GM21528 (cell line): ENCODE results near the gene CLN6.
"Not testable (repeated sequence)": the region's sequence is repeated elsewhere in the genome, so short reads cannot be mapped to it uniquely, and the experiment has no call there.

Source experiments
- ATAC-seq: cut with Tn5 transposase; IDR thresholded peaks from one replicate; pipeline ENCODE4 v1.9.1; 2021; ENCODE audit warnings: mild to moderate bottlenecking, moderate library complexity; ENCODE audit not compliant: unreplicated experiment, low FRiP score

Gene CLN6

DNA sequence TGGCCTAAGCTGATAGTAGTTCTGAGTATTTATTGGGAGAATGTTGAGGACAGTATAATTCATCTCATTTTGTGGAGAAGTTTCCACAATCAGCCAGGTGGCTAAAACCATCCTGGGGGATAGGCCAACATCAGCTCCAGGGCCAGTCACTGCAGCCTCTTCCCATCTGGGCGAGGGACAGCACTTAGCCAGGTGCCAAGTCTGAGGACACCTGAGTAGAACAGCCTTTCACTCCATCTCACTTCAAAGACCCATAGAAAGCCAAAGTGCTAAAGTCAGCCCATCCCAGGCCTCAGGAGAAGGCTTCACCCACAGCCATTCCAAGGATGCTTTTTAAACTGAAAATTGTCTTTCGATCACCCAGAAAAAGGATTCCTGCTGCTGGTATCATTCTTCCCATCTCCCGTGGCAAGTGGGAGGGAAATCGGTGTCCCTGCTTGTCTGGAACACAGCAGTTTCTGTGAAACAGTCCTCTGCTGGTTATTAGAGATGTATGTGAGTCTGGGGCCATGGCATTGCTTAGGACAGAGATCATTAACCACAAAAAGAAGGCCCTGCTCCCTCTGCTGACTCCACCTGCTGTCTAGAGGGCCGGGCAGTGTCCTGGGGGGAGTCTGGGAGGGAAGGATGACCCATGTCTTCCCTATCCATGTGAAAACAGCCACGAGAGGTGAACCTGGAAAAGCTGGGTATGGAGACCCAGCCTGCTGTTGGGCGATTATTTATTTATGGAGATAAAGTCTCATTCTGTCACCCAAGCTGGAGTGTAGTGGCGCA lies 34.0 kb downstream of the CLN6 start:
- ATAC-seq: no peak

DNA sequence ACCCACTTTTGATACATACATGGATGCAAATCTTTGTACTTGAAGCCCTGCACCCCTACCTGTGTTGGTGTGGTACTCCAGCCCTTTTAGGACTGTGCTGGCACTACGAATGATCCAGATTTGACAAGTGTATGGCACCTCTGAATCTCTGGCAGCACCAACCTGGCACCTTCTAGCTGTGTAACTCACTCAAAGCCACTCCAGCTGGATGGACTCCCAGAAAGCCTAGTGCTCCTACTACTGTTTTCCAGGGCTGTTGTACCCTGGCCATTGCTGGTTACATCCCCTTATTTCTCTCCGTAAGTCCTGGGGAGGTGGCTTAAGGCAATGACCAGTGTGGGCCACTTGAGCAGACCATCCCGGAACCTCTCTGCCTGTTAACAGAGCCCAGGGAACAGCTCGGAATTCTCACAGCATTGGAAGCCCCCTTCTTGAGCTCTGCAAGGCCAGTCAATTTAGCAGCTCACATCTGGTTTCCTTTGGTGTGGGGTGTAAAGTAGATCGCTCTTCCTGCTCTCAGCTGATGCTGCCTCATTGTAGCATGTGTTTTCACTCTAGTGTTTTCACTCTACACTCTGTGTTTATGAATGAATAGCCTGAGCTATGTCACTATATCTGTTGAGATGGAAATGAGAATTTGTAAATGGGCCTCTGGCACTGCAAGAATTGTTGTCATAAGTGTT lies 36.6 kb downstream of the CLN6 start:
- no peak for ATAC-seq

DNA sequence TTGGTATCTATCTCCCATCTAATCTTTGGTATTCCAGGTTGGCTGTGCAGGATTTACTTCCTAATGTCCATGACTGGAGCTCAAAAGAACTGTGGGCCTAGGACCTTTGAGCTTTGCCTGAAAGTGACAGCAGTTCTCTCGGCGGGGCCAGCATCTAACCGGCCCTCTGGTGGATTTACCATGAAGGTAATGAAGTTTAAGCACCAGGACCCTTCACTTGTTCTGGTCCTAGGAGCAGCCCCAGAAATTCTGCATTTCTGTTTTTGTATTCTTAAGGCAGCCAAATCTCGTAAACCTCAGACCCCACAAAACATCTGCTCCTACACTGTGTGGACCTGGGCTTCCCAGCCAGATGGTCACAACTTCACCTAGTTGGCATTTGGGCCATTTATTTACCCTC lies 37.4 kb downstream of the CLN6 start:
- no peak for ATAC-seq

DNA sequence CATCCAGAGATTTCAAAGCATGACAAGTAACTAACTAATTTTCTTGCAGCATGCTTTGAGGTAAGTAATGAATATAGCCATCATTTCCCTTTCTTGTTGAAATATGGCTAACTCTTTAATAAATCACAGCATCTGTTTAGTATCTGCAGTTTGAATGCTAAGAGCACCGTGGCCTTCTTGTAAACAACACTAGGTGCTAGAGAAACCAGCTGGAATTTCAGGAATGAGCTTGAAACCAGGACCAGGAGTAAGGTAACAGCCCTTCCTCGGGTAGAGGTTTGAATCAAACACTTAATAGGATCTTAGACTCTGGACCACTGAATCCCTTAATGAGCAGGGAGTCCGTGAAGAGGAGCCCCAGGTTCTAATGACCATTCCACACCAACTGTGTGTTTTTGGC lies 38.0 kb downstream of the CLN6 start:
- no peak for ATAC-seq

DNA sequence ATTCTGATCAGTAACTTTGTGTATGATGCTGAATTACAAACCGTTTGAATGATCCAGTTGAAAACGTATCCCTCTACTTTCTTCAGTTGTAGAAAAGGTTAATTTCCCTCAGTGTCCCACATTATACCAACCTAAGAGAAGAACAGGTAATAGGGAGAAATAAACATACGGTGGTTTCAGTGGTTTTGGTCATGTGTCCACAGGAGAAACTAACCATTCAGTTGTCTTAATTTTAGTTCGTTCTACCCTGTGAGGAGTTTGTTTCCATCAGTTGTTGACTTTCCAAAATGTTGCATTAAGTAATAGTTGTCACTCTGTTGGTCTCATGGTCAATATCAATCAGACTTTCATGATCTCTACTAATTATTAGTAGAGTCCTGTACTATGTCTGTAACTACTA lies 39.5 kb downstream of the CLN6 start:
- ATAC-seq: no peak

DNA sequence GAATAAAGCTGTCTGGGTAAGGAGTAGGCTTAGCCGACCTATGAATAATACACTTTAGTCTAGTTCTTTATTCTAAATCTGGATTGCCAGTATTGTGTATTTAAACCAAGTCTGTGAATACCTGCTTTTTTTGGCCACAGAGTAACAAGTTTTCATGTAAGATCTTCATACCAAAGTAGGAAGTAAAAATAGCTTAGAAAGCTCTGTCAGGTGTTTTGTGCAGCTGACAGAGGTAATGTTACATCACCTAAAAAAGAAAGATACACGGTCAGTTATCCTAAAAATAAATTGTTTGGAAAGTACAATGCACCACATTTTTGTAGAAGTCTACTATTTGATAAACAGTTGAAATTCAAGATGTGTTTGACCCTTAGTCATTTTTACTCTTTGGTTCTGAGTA lies 40.9 kb downstream of the CLN6 start:
- no peak for ATAC-seq

DNA sequence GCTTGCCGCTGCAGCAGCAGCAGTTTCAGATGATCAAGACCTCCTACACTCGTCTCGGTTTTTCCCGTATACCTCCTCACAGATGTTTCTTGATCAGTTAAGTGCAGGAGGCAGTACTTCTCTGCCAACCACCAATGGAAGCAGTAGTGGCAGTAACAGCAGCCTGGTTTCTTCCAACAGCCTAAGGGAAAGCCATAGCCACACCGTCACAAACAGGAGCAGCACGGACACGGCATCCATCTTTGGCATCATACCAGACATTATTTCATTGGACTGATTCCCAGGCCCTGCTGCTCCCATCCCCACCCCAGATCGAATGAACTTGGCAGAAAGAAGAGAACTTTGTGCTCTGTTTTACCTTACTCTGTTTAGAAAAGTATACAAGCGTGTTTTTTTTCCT lies 42.0 kb downstream of the CLN6 start:
- no peak for ATAC-seq

DNA sequence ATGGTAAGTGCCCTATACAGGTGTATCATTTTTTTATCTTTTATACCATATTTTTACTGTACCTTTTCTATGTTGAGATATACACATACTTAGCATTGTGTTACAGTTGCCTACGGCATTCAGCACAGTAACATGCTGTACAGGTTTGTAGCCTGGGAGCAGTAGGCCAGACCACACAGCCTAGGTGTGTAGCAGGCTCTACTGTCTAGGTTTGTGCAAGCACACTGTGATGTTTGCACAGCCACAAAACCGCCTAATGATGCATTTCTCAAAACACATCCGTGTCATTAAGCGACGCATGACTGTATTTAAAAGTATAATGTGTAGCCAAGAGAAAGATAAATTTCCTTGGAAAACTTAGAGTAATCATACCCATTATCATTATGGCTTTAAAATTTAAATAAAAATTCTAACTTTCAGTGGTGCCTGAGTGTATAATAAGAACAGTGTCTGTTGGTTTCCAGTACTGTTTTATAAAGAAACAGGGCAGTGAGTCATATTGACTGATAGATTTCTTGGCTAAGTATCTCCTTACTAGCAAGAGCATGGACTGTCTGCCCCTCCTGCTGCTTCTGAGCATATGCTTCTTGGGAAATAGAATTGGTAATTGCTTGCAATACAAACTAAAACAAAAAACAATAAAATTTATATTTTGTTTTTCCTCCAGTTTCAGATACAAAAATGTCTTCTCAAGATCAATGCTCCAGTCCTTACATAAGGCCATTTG lies 42.7 kb downstream of the CLN6 start:
- no peak for ATAC-seq

DNA sequence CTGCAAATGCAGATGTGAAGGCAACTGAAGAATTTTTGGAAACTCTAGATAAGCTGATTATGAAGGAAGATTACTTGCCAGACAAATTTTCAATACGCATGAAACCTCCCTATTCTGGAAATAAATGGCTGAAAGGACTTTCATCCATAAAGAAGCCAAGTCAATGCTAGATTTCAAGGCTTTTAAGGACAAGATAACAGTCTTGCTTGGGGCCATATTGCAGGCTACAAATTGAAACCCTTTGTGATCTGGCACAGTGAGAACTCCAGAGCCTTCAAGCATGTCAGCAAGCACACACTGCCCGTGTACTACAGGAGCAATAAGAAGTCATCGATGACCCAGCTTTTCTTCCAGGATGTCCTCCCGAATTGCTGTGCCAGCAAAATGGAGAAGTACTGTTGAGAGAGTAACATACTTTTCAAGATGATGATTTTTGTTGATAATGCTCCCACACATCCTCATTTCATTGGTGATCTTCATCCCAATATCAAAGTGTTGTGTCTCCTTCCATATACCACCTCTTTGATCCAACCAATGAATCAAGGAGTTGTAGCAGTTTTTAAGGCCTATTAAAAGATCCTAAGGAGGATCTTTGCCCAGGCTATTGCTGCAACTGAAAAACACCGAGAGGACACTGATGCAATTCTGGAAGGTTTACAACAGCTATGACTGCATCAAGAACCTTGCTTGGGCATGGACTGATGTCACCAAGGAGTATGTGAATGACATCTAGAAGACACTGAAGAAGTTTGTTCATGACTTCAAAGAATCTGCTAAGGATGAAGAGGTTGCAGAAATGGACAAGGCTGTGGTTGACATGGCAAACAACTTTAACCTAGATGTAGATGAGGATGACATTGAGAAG lies 44.7 kb downstream of the CLN6 start:
- ATAC-seq: no peak

DNA sequence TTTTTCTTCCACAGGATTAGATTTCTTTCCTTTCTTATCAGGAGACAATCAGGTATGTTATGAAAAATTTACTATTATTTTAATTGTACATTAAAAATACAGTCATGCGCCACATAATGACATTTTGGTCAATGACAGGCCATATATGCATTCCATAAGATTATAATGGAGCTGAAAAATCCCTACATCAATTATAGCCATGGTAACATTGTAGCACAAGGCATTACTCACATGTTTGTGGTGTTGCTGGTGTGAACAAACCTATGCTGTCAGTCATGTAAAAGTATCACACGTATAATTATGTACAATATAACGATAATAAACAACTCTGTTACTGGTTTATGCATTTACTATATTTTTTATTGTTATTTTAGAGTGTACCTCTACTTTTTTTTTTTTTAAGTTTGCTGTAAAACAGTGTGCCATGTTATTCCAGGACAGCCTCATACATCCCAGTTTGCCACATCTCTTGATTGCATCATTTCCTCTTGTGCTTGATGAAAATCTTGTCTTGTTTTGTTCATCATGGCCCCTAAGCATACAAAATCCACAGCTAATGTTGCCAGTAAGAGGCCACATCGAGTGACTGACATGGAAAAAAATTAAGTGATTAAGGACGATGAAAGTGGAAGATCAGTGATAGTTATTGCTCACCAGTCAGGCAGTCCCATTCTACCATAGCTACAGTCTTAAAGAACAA lies 45.8 kb downstream of the CLN6 start:
- no peak for ATAC-seq

DNA sequence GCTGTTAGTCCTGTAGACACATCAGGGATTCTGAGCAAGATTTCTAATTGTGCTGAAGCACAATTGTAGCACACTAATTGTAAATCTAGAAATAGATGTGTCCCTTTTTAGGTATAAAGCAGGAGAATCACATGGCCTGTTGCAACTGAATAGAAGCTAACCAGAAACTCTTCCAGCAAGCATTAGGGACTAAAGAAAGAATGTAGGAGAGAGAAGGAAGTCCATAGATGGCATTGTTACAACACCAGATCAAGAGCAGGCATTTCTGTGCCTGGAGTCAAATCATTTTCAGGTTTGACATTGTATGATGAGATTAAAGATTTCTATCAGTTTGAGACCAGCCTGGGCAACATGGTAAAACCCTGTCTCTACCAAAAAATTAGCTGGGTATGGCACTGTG lies 51.8 kb downstream of the CLN6 start:
- no peak for ATAC-seq

DNA sequence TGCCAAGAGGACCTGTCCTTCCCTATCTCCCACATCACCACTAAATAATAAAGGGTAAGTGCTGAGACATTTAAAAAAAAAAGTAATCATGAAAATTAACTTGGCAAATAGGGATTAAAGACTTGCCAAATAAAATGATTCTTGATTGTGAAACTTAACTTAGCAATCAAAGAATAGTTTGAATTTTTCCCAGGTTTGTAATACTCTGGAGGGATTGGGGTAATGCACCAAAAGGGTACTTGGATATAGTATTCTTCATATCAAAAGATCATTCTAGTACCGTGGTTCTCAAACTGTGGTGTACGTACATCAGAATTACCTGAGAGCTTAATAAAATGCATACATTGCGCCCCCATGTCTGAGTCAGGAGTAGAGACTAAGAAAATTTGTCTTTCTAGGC lies 52.9 kb downstream of the CLN6 start:
- ATAC-seq: no peak

DNA sequence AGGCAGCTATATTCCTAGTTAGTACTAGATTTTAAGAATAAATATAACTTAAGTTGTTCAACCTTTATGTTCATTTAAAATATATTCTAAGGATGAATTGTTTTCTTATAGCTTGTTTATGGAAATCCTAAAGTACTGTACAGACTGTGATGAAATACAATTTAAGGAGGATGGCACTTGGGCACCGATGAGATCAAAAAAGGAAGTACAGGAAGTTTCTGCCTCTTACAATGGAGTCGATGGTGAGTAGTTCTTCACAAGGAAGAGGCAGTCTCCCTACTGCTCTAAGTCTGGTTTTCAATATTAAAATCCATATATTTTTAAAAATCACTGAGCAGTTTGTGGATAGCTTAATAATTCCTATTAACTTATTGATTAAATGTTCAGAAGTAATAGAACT lies 54.0 kb downstream of the CLN6 start:
- ATAC-seq: no peak

DNA sequence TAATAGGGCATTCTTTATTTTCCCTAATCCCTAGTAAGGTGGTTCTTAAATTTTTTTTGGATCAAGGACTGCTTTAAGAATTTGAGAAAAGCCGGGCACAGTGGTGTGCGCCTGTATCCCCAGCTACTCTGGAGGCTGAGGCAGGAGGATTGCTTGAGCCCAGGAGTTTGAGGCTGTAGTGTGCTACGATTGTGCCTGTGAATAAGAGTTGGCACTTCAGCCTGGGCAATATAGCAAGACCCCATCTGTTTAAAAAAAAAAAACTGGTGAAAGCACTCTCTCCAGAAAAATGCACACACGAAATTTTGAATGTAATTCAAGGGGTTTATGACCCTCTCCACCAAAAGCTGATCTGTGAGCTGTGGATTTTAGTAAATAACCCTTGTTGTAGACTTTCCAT lies 56.4 kb downstream of the CLN6 start:
- ATAC-seq: no peak

DNA sequence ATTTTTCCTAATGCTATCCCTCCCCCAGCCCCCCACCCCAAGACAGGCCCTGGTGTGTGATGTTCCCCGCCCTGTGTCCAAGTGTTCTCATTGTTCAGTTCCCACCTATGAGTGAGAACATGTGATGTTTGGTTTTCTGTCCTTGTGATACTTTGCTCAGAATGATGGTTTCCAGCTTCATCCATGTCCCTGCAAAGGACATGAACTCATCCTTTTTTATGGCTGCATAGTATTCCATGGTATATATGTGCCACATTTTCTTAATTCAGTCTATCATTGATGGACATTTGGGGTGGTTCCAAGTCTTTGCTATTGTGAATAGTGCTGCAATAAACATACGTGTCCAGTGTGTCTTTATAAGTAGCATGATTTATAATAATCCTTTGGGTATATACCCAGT lies 57.5 kb downstream of the CLN6 start:
- ATAC-seq: not testable (repeated sequence)

DNA sequence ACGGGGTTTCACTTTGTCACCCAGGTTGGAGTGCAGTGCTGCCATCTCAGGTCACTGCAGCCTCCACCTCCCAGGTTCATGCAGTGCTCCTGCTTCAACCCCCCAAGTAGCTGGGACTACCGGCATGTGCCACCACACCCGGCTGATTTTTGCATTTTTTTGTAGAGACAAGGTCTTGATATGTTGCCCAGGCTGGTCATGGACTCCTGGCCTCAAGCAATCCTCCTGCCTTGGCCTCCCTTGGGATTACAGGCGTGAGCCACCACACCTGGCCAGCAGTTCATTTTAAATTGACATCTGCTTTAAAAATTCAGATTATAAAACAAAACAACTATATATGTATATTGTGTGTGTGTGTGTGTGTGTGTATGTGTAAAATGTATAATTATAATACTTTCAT lies 62.7 kb downstream of the CLN6 start:
- no peak for ATAC-seq

DNA sequence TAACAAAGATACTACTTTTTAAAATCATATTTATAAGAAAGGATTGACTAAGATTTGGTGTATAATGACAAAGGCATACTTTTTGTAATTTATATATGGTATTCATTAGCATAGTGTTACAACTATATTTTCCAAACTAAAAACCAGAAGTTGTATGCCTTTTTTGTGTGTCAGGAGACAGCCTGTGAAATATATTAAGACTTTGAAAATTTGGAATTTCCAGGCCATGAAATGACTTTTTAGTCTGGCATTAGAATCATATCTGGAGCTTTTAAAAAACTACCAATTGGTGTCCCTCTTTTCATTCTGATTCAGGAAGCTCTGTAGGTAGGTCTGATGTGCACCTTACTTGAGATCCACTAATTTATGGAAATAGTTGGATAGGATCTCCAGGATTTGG lies 66.3 kb downstream of the CLN6 start:
- no peak for ATAC-seq

DNA sequence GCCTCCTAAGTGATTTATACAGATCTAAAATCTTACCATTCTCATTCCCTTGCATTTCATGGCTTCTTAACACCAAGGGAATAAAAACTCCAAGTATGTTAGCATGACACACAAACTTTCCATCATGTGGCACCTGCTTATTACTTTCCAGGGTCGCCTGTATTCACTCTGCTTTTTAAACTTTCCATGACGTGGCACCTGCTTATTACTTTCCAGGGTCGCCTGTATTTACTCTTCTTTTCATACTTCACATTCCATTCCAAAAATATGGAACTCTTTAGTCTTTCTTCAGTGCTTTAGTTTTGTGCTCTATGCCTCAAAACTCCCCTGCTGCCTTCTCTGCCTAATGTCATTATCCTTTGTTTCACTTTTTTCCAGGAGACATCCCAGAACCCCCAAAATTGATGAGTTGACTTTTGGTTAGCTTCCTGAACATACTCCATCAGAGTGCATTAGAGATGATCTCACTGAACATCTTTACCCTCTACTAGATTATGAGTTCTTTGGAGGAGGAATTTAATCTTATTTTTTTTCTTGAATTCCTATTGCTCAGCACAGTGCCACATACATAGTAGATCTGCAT lies 71.4 kb downstream of the CLN6 start:
- ATAC-seq: no peak

DNA sequence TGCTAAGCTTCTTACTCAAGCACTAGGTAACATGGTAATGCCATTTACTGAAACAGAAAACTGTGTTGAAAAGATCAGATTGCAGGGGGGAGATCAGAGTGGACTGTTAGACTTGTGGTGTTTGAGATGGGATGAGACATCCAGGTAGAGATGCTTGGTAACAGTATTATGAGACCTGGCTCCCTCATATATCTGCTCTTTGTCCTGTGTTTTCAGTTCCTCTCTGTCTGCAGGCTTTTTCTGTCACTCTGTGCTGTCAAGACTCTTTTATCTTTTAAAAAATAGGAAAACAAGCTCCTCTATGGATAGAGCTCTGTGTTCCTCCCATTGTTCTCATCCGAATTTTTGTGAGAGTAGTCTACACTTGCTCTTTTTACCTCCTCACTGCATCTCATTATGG lies 72.5 kb downstream of the CLN6 start:
- no peak for ATAC-seq
